H9 (cell line): ENCODE data around the gene PPP1R16B. TPM values are rescaled to one million over a fixed set of nuclear protein-coding genes. Genes with fewer than 3 reads are reported as not detected.
A peak's percentile ranks its signal among the peaks of the same experiment; 100 is the strongest.

Source experiments
- DNase-seq: peaks from one replicate; pipeline ENCODE4 v3.0.0-alpha.2; 2017
- H2AFZ ChIP-seq: one replicate; pipeline ENCODE4 v1.6.1; 2013; ENCODE audit warnings: mild to moderate bottlenecking, low read length, control low read depth, moderate library complexity
- H2AK5ac ChIP-seq: 2 replicates; pipeline ENCODE4 v1.6.1; 2013; ENCODE audit warnings: low read length, control low read depth, mixed read lengths; ENCODE audit not compliant: insufficient read length
- H2BK120ac ChIP-seq: one replicate; pipeline ENCODE4 v1.6.1; 2013; ENCODE audit warnings: low read depth, mild to moderate bottlenecking, low read length, control low read depth, inconsistent platforms; ENCODE audit not compliant: poor library complexity, severe bottlenecking
- H2BK12ac ChIP-seq: 2 replicates; pipeline ENCODE4 v1.6.1; 2013; ENCODE audit warnings: low read length, control low read depth, mixed read lengths, low read depth; ENCODE audit not compliant: insufficient read length
- H2BK15ac ChIP-seq: 2 replicates; pipeline ENCODE4 v1.6.1; 2013; ENCODE audit warnings: low read depth, low read length, control low read depth
- H2BK20ac ChIP-seq: one replicate; pipeline ENCODE4 v1.6.1; 2013; ENCODE audit warnings: low read depth, mild to moderate bottlenecking, low read length, control low read depth, inconsistent platforms; ENCODE audit not compliant: poor library complexity, severe bottlenecking
- H2BK5ac ChIP-seq: 2 replicates; pipeline ENCODE4 v1.6.1; 2013; ENCODE audit warnings: low read length, control low read depth, mixed read lengths; ENCODE audit not compliant: insufficient read length
- H3K14ac ChIP-seq: 2 replicates; pipeline ENCODE4 v1.6.1; 2013; ENCODE audit warnings: low read length, control low read depth; ENCODE audit not compliant: insufficient read depth
- H3K18ac ChIP-seq: 2 replicates; pipeline ENCODE4 v1.6.1; 2013; ENCODE audit warnings: low read depth, mild to moderate bottlenecking, mixed read lengths, low read length, control low read depth; ENCODE audit not compliant: insufficient read length
- H3K23ac ChIP-seq: 2 replicates; pipeline ENCODE4 v1.6.1; 2013; ENCODE audit warnings: low read length, control low read depth, mixed read lengths, low read depth; ENCODE audit not compliant: insufficient read length
- H3K23me2 ChIP-seq: 2 replicates; pipeline ENCODE4 v1.6.1; 2013; ENCODE audit warnings: low read depth, mild to moderate bottlenecking, mixed read lengths, low read length, control low read depth; ENCODE audit not compliant: insufficient read length, poor library complexity, severe bottlenecking
- H3K27ac ChIP-seq: 2 replicates; pipeline ENCODE4 v1.5.1; 2013; ENCODE audit warnings: low read length, control low read depth, mixed read lengths, low read depth; ENCODE audit not compliant: insufficient read length
- H3K27me3 ChIP-seq: 2 replicates; pipeline ENCODE4 v1.6.1; 2013; ENCODE audit warnings: low read length, control low read depth, inconsistent platforms; ENCODE audit not compliant: insufficient read depth
- H3K4ac ChIP-seq: 2 replicates; pipeline ENCODE4 v1.6.1; 2013; ENCODE audit warnings: low read depth, mild to moderate bottlenecking, control low read depth, inconsistent platforms, low read length, moderate library complexity
- H3K4me1 ChIP-seq: 2 replicates; pipeline ENCODE4 v1.6.1; 2013; ENCODE audit warnings: low read length, control low read depth, inconsistent platforms; ENCODE audit not compliant: insufficient read depth
- H3K4me2 ChIP-seq: 2 replicates; pipeline ENCODE4 v1.6.1; 2013; ENCODE audit warnings: low read length, control low read depth, mixed read lengths; ENCODE audit not compliant: insufficient read length, insufficient read depth
- H3K56ac ChIP-seq: 2 replicates; pipeline ENCODE4 v1.6.1; 2013; ENCODE audit warnings: low read depth, mild to moderate bottlenecking, mixed read lengths, low read length, control low read depth; ENCODE audit not compliant: insufficient read length
- H3K79me1 ChIP-seq: 2 replicates; pipeline ENCODE4 v1.6.1; 2013; ENCODE audit warnings: low read depth, mild to moderate bottlenecking, moderate library complexity, low read length, control low read depth, inconsistent platforms; ENCODE audit not compliant: insufficient read depth, poor library complexity, severe bottlenecking
- H3K79me2 ChIP-seq: 2 replicates; pipeline ENCODE4 v1.6.1; 2013; ENCODE audit warnings: low read length, control low read depth, inconsistent platforms; ENCODE audit not compliant: insufficient read depth
- H3K9ac ChIP-seq: 2 replicates; pipeline ENCODE4 v1.6.1; 2013; ENCODE audit warnings: low read length, control low read depth, mixed read lengths; ENCODE audit not compliant: insufficient read length; ENCODE audit errors: extremely low read depth
- H3K9me3 ChIP-seq: one replicate; pipeline ENCODE4 v1.6.1; 2013; ENCODE audit warnings: low read depth, low read length, inconsistent platforms; ENCODE audit not compliant: control insufficient read depth
- H3T11ph ChIP-seq: one replicate; pipeline ENCODE4 v1.6.1; 2013; ENCODE audit warnings: mild to moderate bottlenecking, low read length, control low read depth, inconsistent platforms
- H4K20me1 ChIP-seq: one replicate; pipeline ENCODE4 v1.6.1; 2013; ENCODE audit not compliant: control insufficient read depth, insufficient read length, insufficient read depth
- H4K5ac ChIP-seq: 2 replicates; pipeline ENCODE4 v1.6.1; 2013; ENCODE audit warnings: low read depth, mild to moderate bottlenecking, mixed read lengths, low read length, control low read depth; ENCODE audit not compliant: insufficient read length
- H4K8ac ChIP-seq: replicated peaks from 2 replicates; pipeline ENCODE4 v1.6.1; 2013; ENCODE audit warnings: low read length, control low read depth, mixed read lengths, low read depth; ENCODE audit not compliant: insufficient read length
- H4K91ac ChIP-seq: 2 replicates; pipeline ENCODE4 v1.6.1; 2013; ENCODE audit warnings: low read depth, mild to moderate bottlenecking, moderate library complexity, mixed read lengths, low read length, control low read depth; ENCODE audit not compliant: insufficient read length
- H3K27ac Mint-ChIP-seq, 3 experiments: 2 replicates in 2 of 3; 3 replicates in 1 of 3; pipeline ENCODE4 v1.8.0; 2020 to 2021; ENCODE audit warnings: mixed read lengths in 3 of 3, mild to moderate bottlenecking in 1 of 3, moderate library complexity in 1 of 3
- H3K27me3 Mint-ChIP-seq: 2 replicates; pipeline ENCODE4 v1.8.0; 2021; ENCODE audit warnings: low read depth, mild to moderate bottlenecking, moderate library complexity, mixed read lengths
- H3K36me3 Mint-ChIP-seq, 3 experiments: 2 replicates in 2 of 3; 3 replicates in 1 of 3; pipeline ENCODE4 v1.8.0; 2020 to 2021; ENCODE audit warnings: low read depth in 3 of 3, mixed read lengths in 3 of 3; ENCODE audit not compliant: insufficient read depth in 1 of 3
- H3K4me1 Mint-ChIP-seq, 2 experiments: 2 replicates each; pipeline ENCODE4 v1.8.0; 2020; ENCODE audit warnings: mixed read lengths in 2 of 2
- H3K4me3 Mint-ChIP-seq, 2 experiments: 2 replicates in 1 of 2; 3 replicates in 1 of 2; pipeline ENCODE4 v1.8.0; 2020 to 2021; ENCODE audit warnings: mild to moderate bottlenecking in 2 of 2, mixed read lengths in 2 of 2, moderate library complexity in 1 of 2
- H3K9me3 Mint-ChIP-seq, 2 experiments: 2 replicates in 1 of 2; 3 replicates in 1 of 2; pipeline ENCODE4 v1.8.0; 2020; ENCODE audit warnings: mild to moderate bottlenecking in 2 of 2, mixed read lengths in 2 of 2, moderate library complexity in 1 of 2
- WGBS: extraction: QIAGEN DNeasy Blood & Tissue Kit; methylation state at CpG from one replicate; pipeline ENCODE4 v1.1.7; 2013; ENCODE audit warnings: missing lambda C conversion rate, low lambda C conversion rate, mixed read lengths; ENCODE audit not compliant: insufficient read length; ENCODE audit errors: extremely low coverage; 5-methylcytosine and 5-hydroxymethylcytosine counted together
- total RNA-seq: library from RNA; stranded (reverse); gene quantifications from 2 replicates; pipeline ENCODE4 v1.2.1, GENCODE V29; 2021
- TF ChIP-seq, protein P1 (sequence below): fragments of 200-600 bp; sonication (generic); conservative IDR thresholded peaks from 3 replicates; pipeline ENCODE4 v1.8.0; 2021; ENCODE audit warnings: antibody characterized with exemption, mild to moderate bottlenecking

Gene PPP1R16B
- total RNA-seq, 1 experiment from 2014 or later, result 8.2 TPM

DNA sequence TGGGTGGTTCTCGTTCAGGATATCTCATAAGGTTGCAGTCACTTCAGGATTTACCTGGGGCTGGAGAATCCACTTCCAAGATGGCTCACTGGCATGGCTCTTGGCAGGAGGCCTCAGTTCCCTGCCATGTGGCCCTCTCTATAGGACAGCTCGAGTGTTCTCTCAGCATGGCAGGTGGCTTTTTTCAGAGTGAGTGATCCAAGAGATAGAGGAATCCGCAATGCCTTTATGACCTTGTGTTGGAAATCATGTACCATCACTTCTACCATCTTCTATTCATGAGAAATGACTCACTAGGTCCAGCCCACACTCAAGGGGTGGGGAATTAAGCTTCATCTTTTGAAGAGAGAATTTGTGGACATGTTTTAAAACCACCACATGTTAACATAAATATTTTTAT lies 37.8 kb downstream of the PPP1R16B start:
- Histone ChIP-seq H2BK12ac (no peak overlapping the region), H3K27ac (no peak overlapping the region), H2AK5ac (no peak overlapping the region), H3K23me2 (no peaks in the 10 kb centered on the region), H4K8ac (no peak overlapping the region), H3K79me2 (no peaks in the 10 kb centered on the region), H3K4me2 (no peak overlapping the region), H4K20me1 (no peaks in the 10 kb centered on the region), H2AFZ (no peak overlapping the region), H3K27me3 (no peaks in the 10 kb centered on the region), H2BK120ac (peak overlapping the region; percentile 48), H2BK20ac (no peak overlapping the region), H3K4ac (no peak overlapping the region), H3K9me3 (no peaks in the 10 kb centered on the region), H3K4me1 (no peaks in the 10 kb centered on the region), H3K23ac (no peak overlapping the region), H3K9ac (no peak overlapping the region), H3K14ac (no peak overlapping the region), H3T11ph (no peak overlapping the region), H4K5ac (no peak overlapping the region), H4K91ac (no peak overlapping the region), H2BK15ac (no peak overlapping the region; the same call in 1 of the 2 replicates), H2BK5ac (no peak overlapping the region), H3K18ac (no peak overlapping the region), H3K56ac (no peak overlapping the region), H3K79me1 (no peaks in the 10 kb centered on the region)
- H3K4me1 Mint-ChIP-seq, result peaks cover 17 to 23% of the 10 kb centered on the region in 2 experiments
- no peak overlapping the region for H3K4me3 Mint-ChIP-seq
- TF ChIP-seq, protein P1, sequence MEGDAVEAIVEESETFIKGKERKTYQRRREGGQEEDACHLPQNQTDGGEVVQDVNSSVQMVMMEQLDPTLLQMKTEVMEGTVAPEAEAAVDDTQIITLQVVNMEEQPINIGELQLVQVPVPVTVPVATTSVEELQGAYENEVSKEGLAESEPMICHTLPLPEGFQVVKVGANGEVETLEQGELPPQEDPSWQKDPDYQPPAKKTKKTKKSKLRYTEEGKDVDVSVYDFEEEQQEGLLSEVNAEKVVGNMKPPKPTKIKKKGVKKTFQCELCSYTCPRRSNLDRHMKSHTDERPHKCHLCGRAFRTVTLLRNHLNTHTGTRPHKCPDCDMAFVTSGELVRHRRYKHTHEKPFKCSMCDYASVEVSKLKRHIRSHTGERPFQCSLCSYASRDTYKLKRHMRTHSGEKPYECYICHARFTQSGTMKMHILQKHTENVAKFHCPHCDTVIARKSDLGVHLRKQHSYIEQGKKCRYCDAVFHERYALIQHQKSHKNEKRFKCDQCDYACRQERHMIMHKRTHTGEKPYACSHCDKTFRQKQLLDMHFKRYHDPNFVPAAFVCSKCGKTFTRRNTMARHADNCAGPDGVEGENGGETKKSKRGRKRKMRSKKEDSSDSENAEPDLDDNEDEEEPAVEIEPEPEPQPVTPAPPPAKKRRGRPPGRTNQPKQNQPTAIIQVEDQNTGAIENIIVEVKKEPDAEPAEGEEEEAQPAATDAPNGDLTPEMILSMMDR, result no peak
- WGBS, result no CpG with 5 or more reads among the region's 3 CpGs
- no peaks in the 10 kb centered on the region; a peak in 2 of 7 replicates for H3K36me3 Mint-ChIP-seq
- peak overlapping the region in 1 of 3 experiments; percentile 40; a peak in 1 of 7 replicates for H3K27ac Mint-ChIP-seq
- no peak for DNase-seq
- no peaks in the 10 kb centered on the region for H3K9me3 Mint-ChIP-seq
- no peaks in the 10 kb centered on the region for H3K27me3 Mint-ChIP-seq
